Cardiac muscle cell (in vitro differentiated cells and primary cell): ENCODE measurements around the gene ERICH4. TPM values are rescaled to one million over a fixed set of nuclear protein-coding genes. Genes with fewer than 3 reads are reported as not detected.

ENCODE experiments used
- DNase-seq, 2 donors: peaks; one replicate each; pipeline versions ENCODE4 v3.0.0 to v3.0.0-alpha.2; 2010 to 2017; ENCODE audit warnings: low read depth in 1 of 2, low spot score in 1 of 2
- H3K27ac ChIP-seq: fragments of 200-600 bp; sonication (generic); 2 replicates; pipeline ENCODE4 v1.5.1; 2016
- H3K27me3 ChIP-seq: fragments of 200-600 bp; sonication (generic); 2 replicates; pipeline ENCODE4 v1.6.0; 2016; ENCODE audit warnings: control low read depth
- H3K36me3 ChIP-seq: fragments of 200-600 bp; sonication (generic); 2 replicates; pipeline ENCODE4 v1.5.1; 2016; ENCODE audit warnings: control low read depth
- H3K4me1 ChIP-seq: fragments of 200-600 bp; sonication (generic); 2 replicates; pipeline ENCODE4 v1.8.1; 2017; ENCODE audit warnings: low read depth, mild to moderate bottlenecking, mixed run types
- H3K4me3 ChIP-seq: fragments of 200-600 bp; sonication (generic); 2 replicates; pipeline ENCODE4 v1.5.1; 2016; ENCODE audit warnings: mild to moderate bottlenecking
- H3K9me3 ChIP-seq: fragments of 200-600 bp; sonication (generic); 2 replicates; pipeline ENCODE4 v1.5.1; 2017; ENCODE audit warnings: low read depth, mild to moderate bottlenecking, control low read depth
- polyA plus RNA-seq: library from polyadenylated mRNA; unstranded; fragments of >200 nt; fragmentation: Nextera tagmentation; extraction: Ambion mirVana; gene quantifications from 2 replicates; pipeline ENCODE4 v1.2.1, GENCODE V29; 2016
- total RNA-seq: library from RNA; depleted of rRNA; stranded (reverse); fragments of >200 nt; gene quantifications from 2 replicates; pipeline ENCODE4 v1.2.3, GENCODE V29; 2016
- TF ChIP-seq, protein P1 (sequence below): IDR thresholded peaks from 2 replicates; pipeline ENCODE4 v1.5.1; 2012; ENCODE audit warnings: low read depth, mild to moderate bottlenecking, low read length

Gene ERICH4
- total and polyA plus RNA-seq, 2 experiments from 2014 or later, result not detected

DNA sequence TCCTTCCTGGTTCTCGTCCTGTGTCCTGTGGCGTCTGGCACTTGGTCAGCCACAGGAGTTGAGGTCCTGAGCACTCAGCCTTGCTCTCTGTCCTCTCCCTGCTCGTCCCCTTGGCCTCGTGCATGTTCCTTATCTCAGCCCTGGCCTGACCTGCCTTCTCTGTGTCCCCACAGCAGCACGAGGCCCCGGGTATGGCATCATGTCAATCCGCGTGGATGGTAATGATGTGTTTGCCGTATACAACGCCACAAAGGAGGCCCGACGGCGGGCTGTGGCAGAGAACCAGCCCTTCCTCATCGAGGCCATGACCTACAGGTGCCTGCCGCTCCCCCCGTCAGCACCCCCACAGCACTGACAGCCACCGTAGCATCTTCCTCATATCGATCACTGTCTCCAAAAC is 20.5 kb upstream of the ERICH4 start:
- DNase-seq, result no peak
- Histone ChIP-seq H3K27me3 (no peaks in the 10 kb centered on the region), H3K9me3 (no peaks in the 10 kb centered on the region), H3K36me3 (peaks cover 22% of the 10 kb centered on the region), H3K27ac (no peak overlapping the region), H3K4me1 (peaks cover 12% of the 10 kb centered on the region), H3K4me3 (no peak overlapping the region)
- TF ChIP-seq, protein P1, sequence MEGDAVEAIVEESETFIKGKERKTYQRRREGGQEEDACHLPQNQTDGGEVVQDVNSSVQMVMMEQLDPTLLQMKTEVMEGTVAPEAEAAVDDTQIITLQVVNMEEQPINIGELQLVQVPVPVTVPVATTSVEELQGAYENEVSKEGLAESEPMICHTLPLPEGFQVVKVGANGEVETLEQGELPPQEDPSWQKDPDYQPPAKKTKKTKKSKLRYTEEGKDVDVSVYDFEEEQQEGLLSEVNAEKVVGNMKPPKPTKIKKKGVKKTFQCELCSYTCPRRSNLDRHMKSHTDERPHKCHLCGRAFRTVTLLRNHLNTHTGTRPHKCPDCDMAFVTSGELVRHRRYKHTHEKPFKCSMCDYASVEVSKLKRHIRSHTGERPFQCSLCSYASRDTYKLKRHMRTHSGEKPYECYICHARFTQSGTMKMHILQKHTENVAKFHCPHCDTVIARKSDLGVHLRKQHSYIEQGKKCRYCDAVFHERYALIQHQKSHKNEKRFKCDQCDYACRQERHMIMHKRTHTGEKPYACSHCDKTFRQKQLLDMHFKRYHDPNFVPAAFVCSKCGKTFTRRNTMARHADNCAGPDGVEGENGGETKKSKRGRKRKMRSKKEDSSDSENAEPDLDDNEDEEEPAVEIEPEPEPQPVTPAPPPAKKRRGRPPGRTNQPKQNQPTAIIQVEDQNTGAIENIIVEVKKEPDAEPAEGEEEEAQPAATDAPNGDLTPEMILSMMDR, result no peak

DNA sequence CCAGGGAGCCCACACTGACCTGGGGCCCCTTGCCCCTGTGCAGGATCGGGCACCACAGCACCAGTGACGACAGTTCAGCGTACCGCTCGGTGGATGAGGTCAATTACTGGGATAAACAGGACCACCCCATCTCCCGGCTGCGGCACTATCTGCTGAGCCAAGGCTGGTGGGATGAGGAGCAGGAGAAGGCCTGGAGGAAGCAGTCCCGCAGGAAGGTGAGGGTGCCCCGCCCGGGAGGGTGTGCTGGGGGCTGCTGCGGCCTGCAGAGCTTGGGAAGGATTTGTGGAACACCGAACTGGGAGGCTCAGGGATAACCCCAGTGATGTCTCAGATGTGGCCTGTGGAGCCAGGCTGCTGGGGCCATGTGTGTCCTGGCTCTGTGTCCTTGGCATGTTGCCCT is 20.0 kb upstream of the ERICH4 start:
- TF ChIP-seq, protein P1, result no peak
- no peak for DNase-seq

DNA sequence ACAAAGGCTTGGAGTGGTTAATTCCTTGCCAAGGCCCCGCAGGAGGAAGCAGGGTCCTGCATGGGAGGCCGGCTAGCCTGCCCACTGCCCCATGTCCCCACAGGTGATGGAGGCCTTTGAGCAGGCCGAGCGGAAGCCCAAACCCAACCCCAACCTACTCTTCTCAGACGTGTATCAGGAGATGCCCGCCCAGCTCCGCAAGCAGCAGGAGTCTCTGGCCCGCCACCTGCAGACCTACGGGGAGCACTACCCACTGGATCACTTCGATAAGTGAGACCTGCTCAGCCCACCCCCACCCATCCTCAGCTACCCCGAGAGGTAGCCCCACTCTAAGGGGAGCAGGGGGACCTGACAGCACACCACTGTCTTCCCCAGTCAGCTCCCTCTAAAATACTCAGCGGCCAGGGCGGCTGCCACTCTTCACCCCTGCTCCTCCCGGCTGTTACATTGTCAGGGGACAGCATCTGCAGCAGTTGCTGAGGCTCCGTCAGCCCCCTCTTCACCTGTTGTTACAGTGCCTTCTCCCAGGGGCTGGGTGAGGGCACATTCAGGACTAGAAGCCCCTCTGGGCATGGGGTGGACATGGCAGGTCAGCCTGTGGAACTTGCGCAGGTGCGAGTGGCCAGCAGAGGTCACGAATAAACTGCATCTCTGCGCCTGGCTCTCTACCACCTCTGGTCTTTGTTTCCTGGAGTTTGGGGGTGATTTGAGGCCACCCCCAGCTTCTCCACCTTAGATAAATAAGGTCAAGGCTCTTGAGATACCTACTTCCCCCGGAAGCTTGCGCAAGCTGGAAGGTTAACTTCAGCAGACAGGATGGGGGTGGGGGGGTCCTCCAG is 18.4 kb upstream of the ERICH4 start:
- no peak overlapping the region for H3K4me3 ChIP-seq
- DNase-seq, result no peak
- H3K36me3 ChIP-seq, result peaks cover 13% of the 10 kb centered on the region
- H3K4me1 ChIP-seq, result peaks cover 24% of the 10 kb centered on the region
- H3K27ac ChIP-seq, result no peak overlapping the region
- TF ChIP-seq, protein P1, result no peak
- no peaks in the 10 kb centered on the region for H3K9me3 ChIP-seq
- H3K27me3 ChIP-seq, result no peaks in the 10 kb centered on the region

More for the DNA sequence above, 20.0 kb upstream of the ERICH4 start:
- Histone ChIP-seq H3K27ac (no peak overlapping the region), H3K27me3 (no peaks in the 10 kb centered on the region), H3K9me3 (no peaks in the 10 kb centered on the region), H3K4me1 (peaks cover 17% of the 10 kb centered on the region), H3K4me3 (no peak overlapping the region), H3K36me3 (peaks cover 22% of the 10 kb centered on the region)

DNA sequence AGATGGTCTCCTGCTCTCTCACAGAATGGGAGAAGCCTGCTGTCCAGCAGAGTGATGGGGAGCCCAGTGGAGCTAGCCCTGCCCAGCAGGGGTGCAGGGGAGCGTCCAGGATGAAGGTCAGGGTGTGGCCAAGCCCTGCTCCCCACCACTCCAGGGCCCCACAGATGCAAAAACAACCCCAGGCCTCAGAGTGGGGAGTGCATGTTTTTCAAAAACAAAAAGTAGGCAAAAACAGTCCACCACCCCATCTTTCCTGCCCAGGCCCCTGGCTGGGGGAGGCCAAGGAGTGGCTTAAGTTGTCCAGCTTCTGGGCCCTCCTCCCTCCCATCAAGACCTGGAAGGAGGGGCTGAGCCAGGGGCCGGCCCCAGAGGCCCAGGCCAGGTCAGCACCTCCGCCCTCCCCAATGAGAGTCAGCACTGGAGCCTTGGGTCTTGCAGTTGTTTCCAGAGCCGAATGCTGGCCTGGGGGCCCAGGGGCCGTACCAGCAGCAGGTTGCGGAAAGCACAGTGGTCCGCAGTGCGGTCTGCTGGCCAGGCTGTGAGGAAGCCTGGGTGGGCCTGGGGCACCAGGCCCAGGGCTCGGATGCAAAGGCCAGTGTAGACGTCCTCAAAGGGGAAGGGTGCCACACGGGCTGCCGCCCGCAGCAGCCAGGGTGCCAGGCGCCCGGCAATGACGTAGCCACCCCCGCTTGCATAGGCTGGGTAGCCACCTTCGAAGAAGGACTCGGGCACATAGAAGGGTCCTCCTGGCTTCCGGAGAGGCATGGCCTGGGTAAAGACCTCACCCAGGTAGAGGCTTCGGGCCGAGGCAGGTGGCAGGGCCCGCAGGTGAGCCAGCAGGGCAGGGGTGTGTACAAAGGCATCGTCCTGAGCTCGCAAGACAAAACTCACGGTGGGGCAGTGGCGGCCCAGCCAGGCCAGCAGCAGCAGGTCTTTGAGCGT is 17.5 kb upstream of the ERICH4 start:
- H3K4me3 ChIP-seq, result no peak overlapping the region
- no peaks in the 10 kb centered on the region for H3K9me3 ChIP-seq
- no peak for DNase-seq
- peaks cover 5% of the 10 kb centered on the region for H3K36me3 ChIP-seq
- peaks cover 24% of the 10 kb centered on the region for H3K4me1 ChIP-seq
- TF ChIP-seq, protein P1, result no peak
- H3K27ac ChIP-seq, result peak overlapping the region; percentile 84
- no peaks in the 10 kb centered on the region for H3K27me3 ChIP-seq

DNA sequence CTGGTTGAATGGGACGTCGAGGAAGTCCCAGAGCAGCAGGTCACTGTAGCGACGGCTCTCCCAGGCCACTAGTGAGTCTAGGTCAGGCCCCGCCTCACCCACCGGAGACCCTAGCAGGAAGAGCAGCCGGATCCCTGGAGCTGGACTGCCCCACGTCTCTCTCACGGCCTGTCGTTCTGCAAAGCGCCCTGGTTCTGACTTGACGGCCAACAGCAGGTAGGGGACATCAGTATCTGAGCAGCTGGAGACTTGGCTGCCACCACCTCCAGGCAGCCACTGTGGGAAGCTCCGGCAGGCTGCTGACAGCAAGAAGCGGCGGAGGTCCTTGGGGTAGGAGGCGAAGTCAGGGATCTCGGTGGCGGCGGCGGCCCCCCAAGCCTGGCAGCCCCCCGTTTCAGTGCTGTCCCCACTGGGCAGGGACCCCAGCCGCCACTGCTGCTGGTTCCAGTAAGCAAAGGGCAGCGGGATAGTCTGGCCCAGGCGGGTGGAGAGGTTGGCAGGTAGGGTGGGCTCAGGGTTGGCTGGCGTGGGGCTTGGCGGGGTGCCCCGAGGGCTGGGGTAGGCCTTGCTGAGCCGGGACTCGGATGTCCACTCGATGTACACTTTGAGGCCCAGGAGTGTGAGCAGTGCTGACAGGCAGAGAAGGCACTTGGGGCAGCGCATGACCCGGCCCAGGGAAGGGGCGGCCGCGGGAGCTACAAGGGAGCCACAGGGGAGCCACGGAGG is 16.7 kb upstream of the ERICH4 start:
- Histone ChIP-seq H3K36me3 (peaks cover 2% of the 10 kb centered on the region), H3K9me3 (no peaks in the 10 kb centered on the region), H3K4me1 (peaks cover 30% of the 10 kb centered on the region), H3K4me3 (peak overlapping the region; percentile 22), H3K27ac (peak overlapping the region; percentile 84), H3K27me3 (no peaks in the 10 kb centered on the region)
- TF ChIP-seq, protein P1, result no peak
- peak in 1 of 2 donors; percentile 20 for DNase-seq
